Dendritic cell treated with granulocyte-macrophage colony-stimulating factor and Interleukin-4, amounts not matched to agents 40 ng/mL and 50 ng/mL, for 4 days (primary cell): ENCODE results near the gene CFAP161.
"Not testable (repeated sequence)": the region's sequence is repeated elsewhere in the genome, so short reads cannot be mapped to it uniquely, and the experiment has no call there.

Experiments used
- H3K27ac Mint-ChIP-seq: one replicate; pipeline ENCODE4 v1.8.0; 2022; ENCODE audit warnings: mild to moderate bottlenecking, mixed read lengths
- H3K27me3 Mint-ChIP-seq: one replicate; pipeline ENCODE4 v1.8.0; 2022; ENCODE audit warnings: mild to moderate bottlenecking, mixed read lengths
- H3K36me3 Mint-ChIP-seq: one replicate; pipeline ENCODE4 v1.8.0; 2022; ENCODE audit warnings: low read depth, mixed read lengths
- H3K4me1 Mint-ChIP-seq: one replicate; pipeline ENCODE4 v1.8.0; 2022; ENCODE audit warnings: low read depth, mixed read lengths
- H3K4me3 Mint-ChIP-seq: one replicate; pipeline ENCODE4 v1.8.0; 2022; ENCODE audit warnings: mild to moderate bottlenecking, moderate library complexity, mixed read lengths
- H3K9me3 Mint-ChIP-seq: one replicate; pipeline ENCODE4 v1.8.0; 2022; ENCODE audit warnings: mixed read lengths
- intact Hi-C: fragments of 100-400 bp; cut with micrococcal nuclease; formaldehyde crosslinking; loops from one replicate; pipeline ENCODE4 v1.15.0; 2022

The CFAP161 gene

DNA sequence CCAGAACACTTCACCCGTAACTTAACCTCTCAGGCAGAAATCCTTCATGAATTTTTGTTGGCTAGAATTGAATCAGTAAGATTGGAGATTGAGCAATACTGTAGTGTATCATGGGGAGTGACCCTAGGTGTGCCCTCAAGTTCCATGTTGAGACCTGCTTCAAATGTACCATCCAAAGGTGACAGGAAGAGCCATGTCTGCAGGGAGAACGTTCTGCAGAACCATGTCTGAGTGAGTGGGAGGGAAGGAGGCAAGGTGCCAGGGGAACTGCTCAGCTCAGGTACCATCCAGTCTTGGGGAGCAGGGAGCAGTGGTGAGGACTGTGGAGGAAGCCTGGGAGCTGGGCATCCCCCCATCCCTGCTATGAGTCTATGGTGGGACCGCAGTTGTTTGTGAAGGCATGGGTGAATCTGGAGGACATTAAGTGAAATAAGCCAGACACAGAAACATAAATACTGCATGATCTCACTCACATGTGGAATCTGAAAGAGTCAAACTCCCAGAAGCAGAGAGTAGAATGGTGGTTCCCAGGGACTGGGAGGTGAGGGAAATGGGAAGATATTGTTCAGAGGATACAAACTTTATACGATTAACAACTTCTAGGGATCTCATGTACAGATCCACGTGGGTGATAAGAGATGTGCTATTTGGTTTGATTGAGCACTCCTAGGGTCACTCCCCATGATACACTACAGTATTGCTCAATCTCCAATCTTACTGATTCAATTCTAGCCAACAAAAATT, 23.3 kb downstream of the CFAP161 start:
- Mint-ChIP-seq H3K36me3 (no peaks in the 10 kb centered on the region), H3K27me3 (peaks cover 16% of the 10 kb centered on the region), H3K4me3 (no peak overlapping the region), H3K4me1 (peaks cover 11% of the 10 kb centered on the region), H3K27ac (no peak overlapping the region), H3K9me3 (no peaks in the 10 kb centered on the region)
- intact Hi-C loops: loop anchor here (2.0 kb wide), 1 partner anchor 99 kb away; no protein-coding TSS in a partner anchor

DNA sequence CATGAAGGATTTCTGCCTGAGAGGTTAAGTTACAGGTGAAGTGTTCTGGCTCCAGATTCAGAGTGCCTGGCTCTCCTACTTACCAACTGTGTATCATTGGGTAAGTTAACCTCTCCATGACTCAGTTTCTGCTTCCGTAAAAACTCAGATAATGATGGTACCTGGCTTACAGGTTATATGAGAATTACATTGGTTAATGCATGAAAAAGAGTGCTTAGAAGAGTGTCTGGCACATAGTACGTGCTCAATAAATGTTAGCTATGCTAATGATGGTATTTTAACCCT, 23.8 kb downstream of the CFAP161 start:
- Mint-ChIP-seq H3K36me3 (no peaks in the 10 kb centered on the region), H3K27me3 (peaks cover 18% of the 10 kb centered on the region), H3K27ac (no peak overlapping the region), H3K4me1 (peaks cover 11% of the 10 kb centered on the region), H3K9me3 (no peaks in the 10 kb centered on the region), H3K4me3 (no peak overlapping the region)
- intact Hi-C loops: loop anchor here (2.0 kb wide), 1 partner anchor 99 kb away; no protein-coding TSS in a partner anchor

DNA sequence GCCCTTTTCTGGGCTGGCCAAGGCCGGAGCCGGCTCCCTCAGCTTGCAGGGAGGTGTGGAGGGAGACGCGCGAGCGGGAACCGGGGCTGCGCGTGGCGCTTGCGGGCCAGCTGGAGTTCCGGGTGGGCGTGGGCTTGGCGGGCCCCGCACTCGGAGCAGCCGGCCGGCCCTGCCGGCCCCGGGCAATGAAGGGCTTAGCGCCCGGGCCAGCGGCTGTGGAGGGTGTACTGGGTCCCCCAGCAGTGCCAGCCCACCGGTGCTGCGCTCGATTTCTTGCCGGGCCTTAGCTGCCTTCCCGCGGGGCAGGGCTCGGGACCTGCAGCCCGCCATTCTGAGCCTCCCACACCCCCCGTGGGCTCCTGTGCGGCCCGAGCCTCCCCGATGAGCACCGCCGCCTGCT, 24.5 kb downstream of the CFAP161 start:
- intact Hi-C loops, H3K9me3 Mint-ChIP-seq, H3K4me3 Mint-ChIP-seq, H3K27ac Mint-ChIP-seq, H3K36me3 Mint-ChIP-seq: not testable (repeated sequence)
- peaks cover 11% of the 10 kb centered on the region for H3K4me1 Mint-ChIP-seq
- H3K27me3 Mint-ChIP-seq: peaks cover 18% of the 10 kb centered on the region

GRCh38 chr15:81160312-81161159, 26.5 kb downstream of the CFAP161 start:
- intact Hi-C loops: no loop called here
- H3K9me3 Mint-ChIP-seq: no peaks in the 10 kb centered on the region
- no peaks in the 10 kb centered on the region for H3K36me3 Mint-ChIP-seq
- peaks cover 27% of the 10 kb centered on the region for H3K4me1 Mint-ChIP-seq
- H3K27me3 Mint-ChIP-seq: peaks cover 23% of the 10 kb centered on the region
- peak overlapping the region; percentile 47 for H3K27ac Mint-ChIP-seq
- no peak overlapping the region for H3K4me3 Mint-ChIP-seq

GRCh38 chr15:81161160-81161673, 27.1 kb downstream of the CFAP161 start:
- no peak overlapping the region for H3K4me3 Mint-ChIP-seq

GRCh38 chr15:81161851-81162250, 27.8 kb downstream of the CFAP161 start:
- Mint-ChIP-seq H3K27me3 (peaks cover 23% of the 10 kb centered on the region), H3K4me1 (peaks cover 31% of the 10 kb centered on the region), H3K4me3 (no peak overlapping the region), H3K27ac (peak overlapping the region; percentile 47), H3K9me3 (no peaks in the 10 kb centered on the region), H3K36me3 (no peaks in the 10 kb centered on the region)
- intact Hi-C loops: no loop called here

More at GRCh38 chr15:81161160-81161673, 27.1 kb downstream of the CFAP161 start:
- Mint-ChIP-seq H3K36me3 (no peaks in the 10 kb centered on the region), H3K9me3 (no peaks in the 10 kb centered on the region), H3K27me3 (peaks cover 23% of the 10 kb centered on the region), H3K27ac (peak overlapping the region; percentile 47), H3K4me1 (peaks cover 27% of the 10 kb centered on the region)
- intact Hi-C loops: no loop called here

DNA sequence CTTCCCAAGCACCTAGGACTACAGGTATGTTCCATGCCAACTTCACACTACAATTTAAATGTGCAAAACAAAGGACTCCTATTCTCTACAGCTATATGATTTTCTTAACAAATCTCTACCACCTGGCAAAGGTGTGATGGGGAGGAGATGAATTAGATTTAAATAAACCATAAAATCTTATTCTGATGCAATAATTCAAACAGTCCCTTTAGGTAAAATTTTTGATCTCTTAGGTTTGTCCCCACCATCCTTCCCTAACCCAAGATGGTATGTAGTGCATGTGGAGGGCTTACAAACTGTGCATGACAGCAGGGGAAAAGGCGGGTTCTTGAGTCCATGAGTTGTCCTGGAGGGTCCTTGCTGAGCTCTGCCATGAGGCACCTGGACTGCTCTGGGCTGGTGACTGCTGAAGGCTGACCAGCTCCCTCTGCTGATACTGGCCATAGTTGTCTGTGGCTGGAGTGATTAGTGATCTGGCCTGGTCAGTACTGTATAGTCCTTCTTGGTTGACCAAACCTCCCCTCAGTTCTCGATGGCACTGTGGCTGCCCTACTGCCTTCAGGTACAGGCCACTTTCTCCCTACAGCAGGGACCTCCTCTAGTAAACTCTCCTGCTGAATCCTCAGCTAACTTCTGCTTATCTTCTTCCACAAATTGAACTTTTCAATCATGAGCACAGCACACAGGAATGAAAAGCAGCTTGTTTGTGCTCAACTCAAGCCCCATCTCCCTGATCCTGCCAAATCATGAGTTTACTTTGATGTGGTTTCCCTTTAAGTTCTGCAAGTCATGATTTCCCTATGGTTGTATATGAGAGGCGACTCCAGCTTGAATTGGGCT, 30.1 kb downstream of the CFAP161 start:
- H3K9me3 Mint-ChIP-seq: no peaks in the 10 kb centered on the region
- no peak overlapping the region for H3K4me3 Mint-ChIP-seq
- peak overlapping the region; percentile 84 for H3K27ac Mint-ChIP-seq
- peaks cover 46% of the 10 kb centered on the region for H3K4me1 Mint-ChIP-seq
- intact Hi-C loops: no loop called here
- no peaks in the 10 kb centered on the region for H3K36me3 Mint-ChIP-seq
- peaks cover 23% of the 10 kb centered on the region for H3K27me3 Mint-ChIP-seq

DNA sequence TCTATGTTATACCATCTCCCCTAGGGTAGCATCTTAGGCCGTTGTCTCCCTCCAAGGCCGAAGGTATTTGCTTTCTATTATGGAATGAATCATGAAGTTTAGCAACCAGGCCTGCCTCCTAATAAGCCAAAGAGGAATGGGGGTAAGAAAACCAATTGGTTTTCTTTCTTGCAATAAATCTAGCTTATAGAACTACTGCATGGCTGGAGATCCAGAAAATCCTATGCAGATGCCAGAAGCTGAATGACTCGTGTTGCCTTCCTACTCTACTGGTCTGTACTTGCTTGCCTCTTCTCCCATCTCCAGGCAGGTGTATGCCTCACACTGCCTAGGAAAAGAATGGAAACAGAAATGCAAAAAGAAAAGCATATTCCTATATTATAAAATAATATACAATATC, 31.5 kb downstream of the CFAP161 start:
- Mint-ChIP-seq H3K4me3 (no peak overlapping the region), H3K27ac (peak overlapping the region; percentile 84), H3K4me1 (peaks cover 46% of the 10 kb centered on the region), H3K27me3 (peaks cover 20% of the 10 kb centered on the region), H3K9me3 (no peaks in the 10 kb centered on the region), H3K36me3 (no peaks in the 10 kb centered on the region)
- intact Hi-C loops: no loop called here

GRCh38 chr15:81166636-81167305, 32.7 kb downstream of the CFAP161 start:
- Mint-ChIP-seq H3K4me3 (no peak overlapping the region), H3K27me3 (peaks cover 20% of the 10 kb centered on the region), H3K9me3 (no peaks in the 10 kb centered on the region), H3K36me3 (no peaks in the 10 kb centered on the region), H3K27ac (peak overlapping the region; percentile 97), H3K4me1 (peaks cover 35% of the 10 kb centered on the region)
- intact Hi-C loops: no loop called here

GRCh38 chr15:81168131-81168526, 34.1 kb downstream of the CFAP161 start:
- Mint-ChIP-seq H3K4me3 (no peak overlapping the region), H3K27ac (peak overlapping the region; percentile 97), H3K27me3 (peaks cover 16% of the 10 kb centered on the region), H3K36me3 (no peaks in the 10 kb centered on the region), H3K4me1 (peaks cover 35% of the 10 kb centered on the region), H3K9me3 (no peaks in the 10 kb centered on the region)
- intact Hi-C loops: no loop called here

GRCh38 chr15:81168644-81169043, 34.6 kb downstream of the CFAP161 start:
- Mint-ChIP-seq H3K4me1 (peaks cover 35% of the 10 kb centered on the region), H3K27me3 (peaks cover 16% of the 10 kb centered on the region), H3K36me3 (no peaks in the 10 kb centered on the region), H3K4me3 (no peak overlapping the region), H3K27ac (peak overlapping the region; percentile 7), H3K9me3 (no peaks in the 10 kb centered on the region)
- intact Hi-C loops: no loop called here

DNA sequence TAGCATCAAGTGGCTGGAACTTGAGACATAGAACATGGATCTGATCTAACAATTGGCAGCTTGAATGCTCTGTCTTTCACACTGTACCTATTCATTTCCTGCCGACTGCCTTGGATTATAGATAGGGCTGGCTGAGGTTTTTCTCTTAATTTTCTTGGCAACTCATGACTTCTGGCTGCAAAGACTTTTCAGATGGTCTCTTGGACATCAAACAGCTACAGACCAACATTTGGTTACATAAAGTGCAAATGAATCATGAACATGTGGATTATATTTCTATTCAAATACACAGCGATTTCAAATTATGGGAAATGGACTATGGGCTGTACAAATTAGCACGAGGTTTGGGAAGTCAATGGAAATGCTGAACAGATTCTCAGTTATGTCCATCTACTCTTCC, 36.4 kb downstream of the CFAP161 start:
- no peak overlapping the region for H3K27ac Mint-ChIP-seq
- H3K27me3 Mint-ChIP-seq: peaks cover 11% of the 10 kb centered on the region
- no peak overlapping the region for H3K4me3 Mint-ChIP-seq
- peaks cover 20% of the 10 kb centered on the region for H3K4me1 Mint-ChIP-seq
- intact Hi-C loops: no loop called here
- no peaks in the 10 kb centered on the region for H3K9me3 Mint-ChIP-seq
- H3K36me3 Mint-ChIP-seq: no peaks in the 10 kb centered on the region

- Mint-ChIP-seq H3K4me3 (no peak overlapping the region), H3K27me3 (peaks cover 11% of the 10 kb centered on the region), H3K27ac (no peak overlapping the region), H3K36me3 (no peaks in the 10 kb centered on the region), H3K9me3 (no peaks in the 10 kb centered on the region), H3K4me1 (peaks cover 19% of the 10 kb centered on the region)
- intact Hi-C loops: no loop called here
These were observed 37.2 kb downstream of the CFAP161 start for GRCh38 chr15:81171286-81171685.
